ENCODE measurements around the gene TPRN.

DNA sequence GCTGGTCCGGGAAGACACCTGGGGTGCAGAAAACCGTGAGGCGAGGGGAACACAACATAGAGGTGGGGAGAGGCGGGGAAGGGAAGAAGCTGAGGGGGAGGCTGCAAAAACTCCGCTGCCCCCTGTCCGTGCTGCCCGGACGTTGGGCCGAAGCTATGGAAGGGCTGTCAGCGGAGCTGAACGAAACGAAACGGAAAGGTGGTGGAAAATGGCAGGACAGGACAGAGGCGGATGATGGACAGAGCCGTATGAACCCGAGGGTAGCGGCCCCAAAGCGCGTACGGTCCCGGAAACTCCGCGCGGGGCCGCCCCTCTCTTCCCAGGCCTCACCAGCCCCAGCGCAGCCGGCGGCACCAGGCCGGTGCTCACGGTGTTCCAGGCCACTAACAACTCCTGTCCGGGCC is 12.5 kb downstream of the TPRN start:
- TF ChIP-seq, protein P1, sequence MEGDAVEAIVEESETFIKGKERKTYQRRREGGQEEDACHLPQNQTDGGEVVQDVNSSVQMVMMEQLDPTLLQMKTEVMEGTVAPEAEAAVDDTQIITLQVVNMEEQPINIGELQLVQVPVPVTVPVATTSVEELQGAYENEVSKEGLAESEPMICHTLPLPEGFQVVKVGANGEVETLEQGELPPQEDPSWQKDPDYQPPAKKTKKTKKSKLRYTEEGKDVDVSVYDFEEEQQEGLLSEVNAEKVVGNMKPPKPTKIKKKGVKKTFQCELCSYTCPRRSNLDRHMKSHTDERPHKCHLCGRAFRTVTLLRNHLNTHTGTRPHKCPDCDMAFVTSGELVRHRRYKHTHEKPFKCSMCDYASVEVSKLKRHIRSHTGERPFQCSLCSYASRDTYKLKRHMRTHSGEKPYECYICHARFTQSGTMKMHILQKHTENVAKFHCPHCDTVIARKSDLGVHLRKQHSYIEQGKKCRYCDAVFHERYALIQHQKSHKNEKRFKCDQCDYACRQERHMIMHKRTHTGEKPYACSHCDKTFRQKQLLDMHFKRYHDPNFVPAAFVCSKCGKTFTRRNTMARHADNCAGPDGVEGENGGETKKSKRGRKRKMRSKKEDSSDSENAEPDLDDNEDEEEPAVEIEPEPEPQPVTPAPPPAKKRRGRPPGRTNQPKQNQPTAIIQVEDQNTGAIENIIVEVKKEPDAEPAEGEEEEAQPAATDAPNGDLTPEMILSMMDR (IDR thresholded peaks at IDR 0.05 in 8 of 11, conservative IDR thresholded peaks at IDR 0.05 in 3 of 11): no peak
- TF ChIP-seq POLR2A (IDR thresholded peaks at IDR 0.05): no peak
- TF ChIP-seq POLR2AphosphoS5 (IDR thresholded peaks at IDR 0.05): no peak
